MM.1S (cell line): ENCODE results near the gene TWF2.

Source experiments
- EZH2 ChIP-seq: fragments of 300-600 bp; sonication (generic); optimal IDR thresholded peaks from 2 replicates; pipeline ENCODE3; 2017; ENCODE audit warnings: low read depth, mild to moderate bottlenecking, antibody characterized with exemption, low read length, mixed read lengths
- TF ChIP-seq, protein P1 (sequence below): fragments of 300-600 bp; sonication (generic); IDR thresholded peaks from 2 replicates; pipeline ENCODE4 v1.5.1; 2016; ENCODE audit warnings: antibody characterized with exemption, low read length, mixed read lengths

DNA sequence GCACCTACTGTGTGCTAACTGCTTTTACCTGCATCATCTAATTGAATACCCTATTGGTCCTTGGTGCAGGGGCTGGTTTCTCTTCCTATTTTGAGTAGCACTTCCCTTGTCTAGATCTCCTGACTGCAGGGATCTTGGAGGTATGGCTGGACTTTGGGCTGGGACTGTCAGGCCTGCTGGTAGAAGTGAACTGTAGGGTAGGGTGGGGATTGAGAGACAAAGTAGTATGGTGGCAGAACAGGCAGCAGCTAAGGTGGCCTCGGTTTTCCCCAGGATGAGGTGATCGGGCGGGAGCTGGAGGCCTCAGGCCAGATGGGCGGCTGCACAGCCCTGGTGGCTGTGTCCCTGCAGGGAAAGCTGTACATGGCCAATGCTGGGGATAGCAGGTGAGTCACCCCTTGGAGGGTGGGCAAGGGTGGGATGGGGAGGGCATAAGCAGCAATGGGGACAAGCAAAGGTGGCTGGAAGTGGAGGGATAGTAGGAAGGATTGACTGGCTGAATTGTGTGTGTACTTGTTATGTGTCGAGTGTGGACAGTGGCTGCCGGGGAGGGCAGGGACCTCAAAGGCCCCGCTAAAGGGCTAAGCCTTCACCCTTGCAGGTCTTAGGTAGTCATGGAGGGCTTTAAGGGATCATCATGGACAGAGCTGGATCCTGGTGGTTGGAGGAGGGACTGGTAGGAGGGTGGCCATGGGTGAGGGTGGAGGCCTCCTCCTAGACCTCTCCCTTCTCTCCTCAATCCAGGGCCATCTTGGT, 8.6 kb upstream of the TWF2 start:
- TF ChIP-seq EZH2 = no peak
- TF ChIP-seq, protein P1, sequence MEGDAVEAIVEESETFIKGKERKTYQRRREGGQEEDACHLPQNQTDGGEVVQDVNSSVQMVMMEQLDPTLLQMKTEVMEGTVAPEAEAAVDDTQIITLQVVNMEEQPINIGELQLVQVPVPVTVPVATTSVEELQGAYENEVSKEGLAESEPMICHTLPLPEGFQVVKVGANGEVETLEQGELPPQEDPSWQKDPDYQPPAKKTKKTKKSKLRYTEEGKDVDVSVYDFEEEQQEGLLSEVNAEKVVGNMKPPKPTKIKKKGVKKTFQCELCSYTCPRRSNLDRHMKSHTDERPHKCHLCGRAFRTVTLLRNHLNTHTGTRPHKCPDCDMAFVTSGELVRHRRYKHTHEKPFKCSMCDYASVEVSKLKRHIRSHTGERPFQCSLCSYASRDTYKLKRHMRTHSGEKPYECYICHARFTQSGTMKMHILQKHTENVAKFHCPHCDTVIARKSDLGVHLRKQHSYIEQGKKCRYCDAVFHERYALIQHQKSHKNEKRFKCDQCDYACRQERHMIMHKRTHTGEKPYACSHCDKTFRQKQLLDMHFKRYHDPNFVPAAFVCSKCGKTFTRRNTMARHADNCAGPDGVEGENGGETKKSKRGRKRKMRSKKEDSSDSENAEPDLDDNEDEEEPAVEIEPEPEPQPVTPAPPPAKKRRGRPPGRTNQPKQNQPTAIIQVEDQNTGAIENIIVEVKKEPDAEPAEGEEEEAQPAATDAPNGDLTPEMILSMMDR = no peak
